ENCODE data around the gene MAN1C1.

DNA sequence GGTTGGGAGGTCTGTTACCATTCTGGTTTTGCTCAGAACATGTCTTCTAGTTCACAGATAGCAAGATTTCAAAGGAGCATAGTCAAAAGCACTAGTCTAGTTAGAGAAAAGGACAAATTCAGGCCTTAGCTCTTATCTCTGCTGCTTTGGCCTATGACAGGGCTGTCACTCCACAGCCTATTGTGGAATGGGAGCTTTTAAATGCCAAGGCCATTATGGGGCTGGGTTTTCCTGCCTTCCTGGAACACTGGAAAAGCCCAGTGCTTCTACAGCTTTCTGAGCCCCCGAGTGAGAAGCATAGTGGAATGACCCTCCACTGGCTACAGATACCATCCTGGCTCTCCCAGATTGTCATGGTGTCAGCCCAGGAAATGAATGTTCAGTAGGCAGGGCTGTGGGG is 212.5 kb downstream of the MAN1C1 start:
- TF ChIP-seq, protein P1, sequence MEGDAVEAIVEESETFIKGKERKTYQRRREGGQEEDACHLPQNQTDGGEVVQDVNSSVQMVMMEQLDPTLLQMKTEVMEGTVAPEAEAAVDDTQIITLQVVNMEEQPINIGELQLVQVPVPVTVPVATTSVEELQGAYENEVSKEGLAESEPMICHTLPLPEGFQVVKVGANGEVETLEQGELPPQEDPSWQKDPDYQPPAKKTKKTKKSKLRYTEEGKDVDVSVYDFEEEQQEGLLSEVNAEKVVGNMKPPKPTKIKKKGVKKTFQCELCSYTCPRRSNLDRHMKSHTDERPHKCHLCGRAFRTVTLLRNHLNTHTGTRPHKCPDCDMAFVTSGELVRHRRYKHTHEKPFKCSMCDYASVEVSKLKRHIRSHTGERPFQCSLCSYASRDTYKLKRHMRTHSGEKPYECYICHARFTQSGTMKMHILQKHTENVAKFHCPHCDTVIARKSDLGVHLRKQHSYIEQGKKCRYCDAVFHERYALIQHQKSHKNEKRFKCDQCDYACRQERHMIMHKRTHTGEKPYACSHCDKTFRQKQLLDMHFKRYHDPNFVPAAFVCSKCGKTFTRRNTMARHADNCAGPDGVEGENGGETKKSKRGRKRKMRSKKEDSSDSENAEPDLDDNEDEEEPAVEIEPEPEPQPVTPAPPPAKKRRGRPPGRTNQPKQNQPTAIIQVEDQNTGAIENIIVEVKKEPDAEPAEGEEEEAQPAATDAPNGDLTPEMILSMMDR (conservative IDR thresholded peaks at IDR 0.05), result no peak
- TF ChIP-seq ZFX (IDR thresholded peaks at IDR 0.05), result no peak

All from C4-2B (cell line).